Parathyroid adenoma (tissue), 2 donors: ENCODE data around the gene ABHD17B.

Source experiments
- H2AFZ ChIP-seq: fragments of 300-600 bp; sonication (generic); one replicate; pipeline ENCODE4 v1.7.0; 2017; ENCODE audit warnings: antibody characterized with exemption, mild to moderate bottlenecking
- H3K27ac ChIP-seq: fragments of 300-600 bp; sonication (generic); one replicate; pipeline ENCODE4 v1.7.0; 2017
- H3K27me3 ChIP-seq: fragments of 300-600 bp; sonication (generic); one replicate; pipeline ENCODE4 v1.7.0; 2017; ENCODE audit warnings: low read length; ENCODE audit not compliant: control insufficient read depth, insufficient read depth
- H3K36me3 ChIP-seq: fragments of 300-600 bp; sonication (generic); one replicate; pipeline ENCODE4 v1.7.0; 2017; ENCODE audit warnings: low read length; ENCODE audit not compliant: control insufficient read depth, insufficient read depth
- H3K4me1 ChIP-seq: fragments of 300-600 bp; sonication (generic); one replicate; pipeline ENCODE4 v1.7.0; 2017; ENCODE audit warnings: control low read depth
- H3K4me2 ChIP-seq: fragments of 300-600 bp; sonication (generic); one replicate; pipeline ENCODE4 v1.7.0; 2017; ENCODE audit warnings: low read length
- H3K4me3 ChIP-seq: fragments of 300-600 bp; sonication (generic); one replicate; pipeline ENCODE4 v1.7.0; 2017; ENCODE audit warnings: low read depth, low read length
- H3K79me2 ChIP-seq: fragments of 300-600 bp; sonication (generic); one replicate; pipeline ENCODE4 v1.7.0; 2017; ENCODE audit warnings: control low read depth
- H3K9ac ChIP-seq: fragments of 300-600 bp; sonication (generic); one replicate; pipeline ENCODE4 v1.7.0; 2017; ENCODE audit warnings: mild to moderate bottlenecking
- H3K9me3 ChIP-seq: fragments of 300-600 bp; sonication (generic); one replicate; pipeline ENCODE4 v1.7.0; 2017; ENCODE audit warnings: low read length; ENCODE audit not compliant: control insufficient read depth
- CTCF ChIP-seq: fragments of 300-600 bp; sonication (generic); IDR thresholded peaks from one replicate; pipeline ENCODE4 v1.7.0; 2017; ENCODE audit warnings: antibody characterized with exemption, mild to moderate bottlenecking
- donor health status: primary hyperparathyroidism.

Gene ABHD17B

GRCh38 chr9:71850996-71851395, 60.0 kb downstream of the ABHD17B start:
- Histone ChIP-seq H3K9ac (no peak overlapping the region), H3K36me3 (no peaks in the 10 kb centered on the region), H3K4me3 (no peak overlapping the region), H3K9me3 (no peaks in the 10 kb centered on the region), H3K27ac (no peak overlapping the region), H2AFZ (no peak overlapping the region), H3K79me2 (no peaks in the 10 kb centered on the region), H3K4me2 (no peak overlapping the region), H3K27me3 (no peaks in the 10 kb centered on the region), H3K4me1 (no peaks in the 10 kb centered on the region)
- TF ChIP-seq CTCF, result no peak

DNA sequence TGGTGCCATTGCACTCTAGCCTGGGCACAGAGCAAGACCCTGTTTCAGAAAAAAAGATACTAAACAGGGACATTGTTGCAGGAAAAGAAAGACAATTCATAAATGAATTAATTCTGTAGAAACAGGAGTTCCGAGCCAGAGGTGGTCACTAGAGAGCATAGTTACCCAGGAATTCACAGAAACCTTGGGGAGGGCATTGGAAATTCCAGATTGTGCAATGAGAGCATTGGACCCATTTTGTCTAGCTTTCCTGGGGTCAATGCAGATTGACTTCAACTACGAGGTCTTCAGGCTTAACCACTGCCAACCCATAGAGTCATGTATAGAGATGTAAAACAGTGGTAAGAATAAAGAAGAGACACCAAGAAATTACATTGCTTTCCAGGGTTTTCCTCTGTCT, 63.1 kb downstream of the ABHD17B start:
- H3K4me1 ChIP-seq, result no peaks in the 10 kb centered on the region
- no peak overlapping the region for H2AFZ ChIP-seq
- H3K36me3 ChIP-seq, result no peaks in the 10 kb centered on the region
- H3K4me3 ChIP-seq, result no peak overlapping the region
- no peaks in the 10 kb centered on the region for H3K27me3 ChIP-seq
- no peak overlapping the region for H3K9ac ChIP-seq
- no peak overlapping the region for H3K27ac ChIP-seq
- no peaks in the 10 kb centered on the region for H3K9me3 ChIP-seq
- no peak overlapping the region for H3K4me2 ChIP-seq
- H3K79me2 ChIP-seq, result no peaks in the 10 kb centered on the region
- no peak for TF ChIP-seq CTCF

DNA sequence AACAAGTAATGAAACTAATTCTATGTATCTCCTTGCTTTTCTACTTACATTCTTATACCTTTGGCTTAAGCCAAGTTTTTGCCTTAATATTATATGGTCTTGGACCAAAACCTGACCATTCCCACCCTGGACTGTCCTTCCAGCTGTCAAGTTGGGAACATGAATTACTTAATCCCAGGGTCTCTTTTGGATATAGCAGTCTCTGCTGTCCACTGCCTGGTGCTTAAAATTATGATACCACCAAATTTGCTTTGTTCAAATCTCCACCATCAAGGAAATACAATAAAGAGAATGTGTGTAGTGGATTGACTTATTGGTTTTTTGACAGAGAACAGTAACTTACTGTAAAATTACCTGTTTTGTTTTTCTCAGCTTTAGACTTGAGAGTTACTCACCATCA, 66.2 kb downstream of the ABHD17B start:
- H3K4me3 ChIP-seq, result no peak overlapping the region
- no peaks in the 10 kb centered on the region for H3K4me1 ChIP-seq
- TF ChIP-seq CTCF, result no peak
- no peak overlapping the region for H3K27ac ChIP-seq
- H3K9me3 ChIP-seq, result no peaks in the 10 kb centered on the region
- no peaks in the 10 kb centered on the region for H3K36me3 ChIP-seq
- H2AFZ ChIP-seq, result no peak overlapping the region
- no peak overlapping the region for H3K9ac ChIP-seq
- H3K79me2 ChIP-seq, result no peaks in the 10 kb centered on the region
- H3K4me2 ChIP-seq, result no peak overlapping the region
- no peaks in the 10 kb centered on the region for H3K27me3 ChIP-seq

DNA sequence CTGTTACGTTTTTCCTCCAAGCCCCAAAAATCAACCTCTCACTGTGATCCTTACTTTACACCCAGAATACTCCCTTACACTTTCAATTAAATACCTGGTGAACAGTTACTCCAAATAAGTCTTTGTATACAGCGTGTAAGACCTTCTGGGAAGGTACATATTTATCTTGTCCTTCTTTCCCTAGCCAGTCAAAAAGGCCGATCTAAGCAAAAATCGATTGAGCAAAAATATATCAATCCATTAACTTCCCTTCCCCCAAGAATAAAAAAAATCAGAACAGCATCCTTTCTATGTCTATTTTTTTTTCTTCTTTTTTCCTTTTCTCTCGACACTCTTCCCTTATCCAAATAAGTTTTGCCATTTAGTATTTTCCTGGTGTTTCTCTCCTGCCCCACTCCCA, 71.3 kb downstream of the ABHD17B start:
- Histone ChIP-seq H3K27me3 (no peaks in the 10 kb centered on the region), H3K4me1 (no peaks in the 10 kb centered on the region), H3K9ac (no peak overlapping the region), H3K79me2 (no peaks in the 10 kb centered on the region), H3K27ac (no peak overlapping the region), H2AFZ (no peak overlapping the region), H3K36me3 (no peaks in the 10 kb centered on the region), H3K4me2 (no peak overlapping the region), H3K4me3 (no peak overlapping the region), H3K9me3 (no peaks in the 10 kb centered on the region)
- no peak for TF ChIP-seq CTCF

GRCh38 chr9:71835596-71835995, 75.4 kb downstream of the ABHD17B start:
- Histone ChIP-seq H3K4me2 (no peak overlapping the region), H2AFZ (no peak overlapping the region), H3K79me2 (no peaks in the 10 kb centered on the region), H3K27me3 (no peaks in the 10 kb centered on the region), H3K4me1 (no peaks in the 10 kb centered on the region), H3K9me3 (no peaks in the 10 kb centered on the region), H3K9ac (no peak overlapping the region), H3K27ac (no peak overlapping the region), H3K4me3 (no peak overlapping the region), H3K36me3 (no peaks in the 10 kb centered on the region)
- TF ChIP-seq CTCF, result no peak
